Measurements from ENCODE around the gene CAMTA2.

Gene CAMTA2

GRCh38 chr17:4973256-4974114 is 14.0 kb downstream of the CAMTA2 start:
- no peak overlapping the region for H3K4me3 ChIP-seq (replicated peaks; ENCODE audit: low read depth, low read length)
- DNase-seq (ENCODE audit: extremely low read depth, insufficient read length), result no peak
- peaks cover 48% of the 10 kb centered on the region for H3K36me3 ChIP-seq (ENCODE audit: control insufficient read depth, insufficient read depth, low read length)
- TF ChIP-seq CTCF (IDR thresholded peaks at IDR 0.05; ENCODE audit: insufficient read depth, low read length, poor library complexity, severe bottlenecking), result no peak
- H3K27me3 ChIP-seq (replicated peaks; ENCODE audit: control insufficient read depth, insufficient read depth, low read length), result no peaks in the 10 kb centered on the region

- no peak overlapping the region for H3K4me3 ChIP-seq (replicated peaks; ENCODE audit: low read depth, low read length)
- no peak for TF ChIP-seq CTCF (IDR thresholded peaks at IDR 0.05; ENCODE audit: insufficient read depth, low read length, poor library complexity, severe bottlenecking)
- no peak for DNase-seq (ENCODE audit: extremely low read depth, insufficient read length)
- H3K27me3 ChIP-seq (replicated peaks; ENCODE audit: control insufficient read depth, insufficient read depth, low read length), result no peaks in the 10 kb centered on the region
- H3K36me3 ChIP-seq (ENCODE audit: control insufficient read depth, insufficient read depth, low read length), result peaks cover 43% of the 10 kb centered on the region
These were observed 14.7 kb downstream of the CAMTA2 start for GRCh38 chr17:4972752-4973151.

GRCh38 chr17:4972322-4972721 is 15.2 kb downstream of the CAMTA2 start:
- Histone ChIP-seq H3K27me3 (replicated peaks; ENCODE audit: control insufficient read depth, insufficient read depth, low read length) (no peaks in the 10 kb centered on the region), H3K4me3 (replicated peaks; ENCODE audit: low read depth, low read length) (no peak overlapping the region), H3K36me3 (ENCODE audit: control insufficient read depth, insufficient read depth, low read length) (peaks cover 39% of the 10 kb centered on the region)
- TF ChIP-seq CTCF (IDR thresholded peaks at IDR 0.05; ENCODE audit: insufficient read depth, low read length, poor library complexity, severe bottlenecking), result no peak
- DNase-seq (ENCODE audit: extremely low read depth, insufficient read length), result no peak

- no peaks in the 10 kb centered on the region for H3K27me3 ChIP-seq (replicated peaks; ENCODE audit: control insufficient read depth, insufficient read depth, low read length)
- no peak for DNase-seq (ENCODE audit: extremely low read depth, insufficient read length)
- no peak for TF ChIP-seq CTCF (IDR thresholded peaks at IDR 0.05; ENCODE audit: insufficient read depth, low read length, poor library complexity, severe bottlenecking)
- H3K4me3 ChIP-seq (replicated peaks; ENCODE audit: low read depth, low read length), result no peak overlapping the region
- peaks cover 36% of the 10 kb centered on the region for H3K36me3 ChIP-seq (ENCODE audit: control insufficient read depth, insufficient read depth, low read length)
These were observed 15.6 kb downstream of the CAMTA2 start for GRCh38 chr17:4971826-4972225.

- H3K4me3 ChIP-seq (replicated peaks; ENCODE audit: low read depth, low read length), result no peak overlapping the region
- peaks cover 35% of the 10 kb centered on the region for H3K36me3 ChIP-seq (ENCODE audit: control insufficient read depth, insufficient read depth, low read length)
- DNase-seq (ENCODE audit: extremely low read depth, insufficient read length), result no peak
- no peak for TF ChIP-seq CTCF (IDR thresholded peaks at IDR 0.05; ENCODE audit: insufficient read depth, low read length, poor library complexity, severe bottlenecking)
- H3K27me3 ChIP-seq (replicated peaks; ENCODE audit: control insufficient read depth, insufficient read depth, low read length), result no peaks in the 10 kb centered on the region
These were observed 17.2 kb downstream of the CAMTA2 start for GRCh38 chr17:4970273-4970672.
